ENCODE results near the gene OR2A5.

Gene OR2A5

GRCh38 chr7:144086730-144087129, 38.0 kb downstream of the OR2A5 start:
- no peaks in the 10 kb centered on the region for H3F3A ChIP-seq (ENCODE audit: insufficient read depth, low read length)
- H3K4me2 ChIP-seq (ENCODE audit: low read length) = no peak overlapping the region
- no peaks in the 10 kb centered on the region for H3K27me3 ChIP-seq (ENCODE audit: insufficient read depth, low read length)
- no peaks in the 10 kb centered on the region for H3K79me2 ChIP-seq (ENCODE audit: insufficient read depth, low read length)
- no peak overlapping the region for H3K4me3 ChIP-seq (ENCODE audit: low read depth, low read length, poor library complexity, severe bottlenecking)
- no peaks in the 10 kb centered on the region for H3K9me2 ChIP-seq (ENCODE audit: low read depth, low read length)
- no peak overlapping the region for H3K27ac ChIP-seq (ENCODE audit: low read depth, low read length, poor library complexity, severe bottlenecking)
- no peaks in the 10 kb centered on the region for H4K20me1 ChIP-seq (ENCODE audit: insufficient read depth, low read length)
- H3K4me1 ChIP-seq (ENCODE audit: insufficient read depth, low read length, severe bottlenecking) = no peaks in the 10 kb centered on the region
- H3K36me3 ChIP-seq (ENCODE audit: insufficient read depth, low read length) = no peaks in the 10 kb centered on the region
- TF ChIP-seq EZH2 (IDR thresholded peaks at IDR 0.05; ENCODE audit: borderline replicate concordance, low read length) (no peak), CTCF (IDR thresholded peaks at IDR 0.05; ENCODE audit: low read length) (no peak)
- H3K9ac ChIP-seq (ENCODE audit: low read length) = no peak overlapping the region
- no peak overlapping the region for H2AFZ ChIP-seq (ENCODE audit: low read length)
- peaks cover 4% of the 10 kb centered on the region; the same call in 1 of the 2 replicates for H3K9me3 ChIP-seq (ENCODE audit: low read length)

- H3K27ac ChIP-seq (ENCODE audit: low read depth, low read length, poor library complexity, severe bottlenecking) = no peak overlapping the region
- H3K79me2 ChIP-seq (ENCODE audit: insufficient read depth, low read length) = no peaks in the 10 kb centered on the region
- H3K4me2 ChIP-seq (ENCODE audit: low read length) = no peak overlapping the region
- no peaks in the 10 kb centered on the region for H3K9me2 ChIP-seq (ENCODE audit: low read depth, low read length)
- peaks cover 4% of the 10 kb centered on the region; the same call in 1 of the 2 replicates for H3K9me3 ChIP-seq (ENCODE audit: low read length)
- no peaks in the 10 kb centered on the region for H4K20me1 ChIP-seq (ENCODE audit: insufficient read depth, low read length)
- no peak overlapping the region for H3K4me3 ChIP-seq (ENCODE audit: low read depth, low read length, poor library complexity, severe bottlenecking)
- no peaks in the 10 kb centered on the region for H3K36me3 ChIP-seq (ENCODE audit: insufficient read depth, low read length)
- no peaks in the 10 kb centered on the region for H3K27me3 ChIP-seq (ENCODE audit: insufficient read depth, low read length)
- no peak overlapping the region for H2AFZ ChIP-seq (ENCODE audit: low read length)
- TF ChIP-seq EZH2 (IDR thresholded peaks at IDR 0.05; ENCODE audit: borderline replicate concordance, low read length) = no peak
- no peak for TF ChIP-seq CTCF (IDR thresholded peaks at IDR 0.05; ENCODE audit: low read length)
- H3K4me1 ChIP-seq (ENCODE audit: insufficient read depth, low read length, severe bottlenecking) = no peaks in the 10 kb centered on the region
- no peaks in the 10 kb centered on the region for H3F3A ChIP-seq (ENCODE audit: insufficient read depth, low read length)
- H3K9ac ChIP-seq (ENCODE audit: low read length) = no peak overlapping the region
These were observed 38.5 kb downstream of the OR2A5 start for GRCh38 chr7:144087230-144087629.

- Histone ChIP-seq H3K9me2 (ENCODE audit: low read depth, low read length) (no peaks in the 10 kb centered on the region), H3K9ac (ENCODE audit: low read length) (no peak overlapping the region), H3K27me3 (ENCODE audit: insufficient read depth, low read length) (no peaks in the 10 kb centered on the region), H4K20me1 (ENCODE audit: insufficient read depth, low read length) (no peaks in the 10 kb centered on the region), H3F3A (ENCODE audit: insufficient read depth, low read length) (no peaks in the 10 kb centered on the region), H2AFZ (ENCODE audit: low read length) (no peak overlapping the region), H3K4me2 (ENCODE audit: low read length) (no peak overlapping the region), H3K27ac (ENCODE audit: low read depth, low read length, poor library complexity, severe bottlenecking) (no peak overlapping the region), H3K4me3 (ENCODE audit: low read depth, low read length, poor library complexity, severe bottlenecking) (no peak overlapping the region), H3K36me3 (ENCODE audit: insufficient read depth, low read length) (no peaks in the 10 kb centered on the region), H3K4me1 (ENCODE audit: insufficient read depth, low read length, severe bottlenecking) (no peaks in the 10 kb centered on the region), H3K9me3 (ENCODE audit: low read length) (peaks cover 4% of the 10 kb centered on the region; the same call in 1 of the 2 replicates), H3K79me2 (ENCODE audit: insufficient read depth, low read length) (no peaks in the 10 kb centered on the region)
- TF ChIP-seq EZH2 (IDR thresholded peaks at IDR 0.05; ENCODE audit: borderline replicate concordance, low read length) = no peak
- TF ChIP-seq CTCF (IDR thresholded peaks at IDR 0.05; ENCODE audit: low read length) = no peak
These were observed 41.9 kb downstream of the OR2A5 start for GRCh38 chr7:144090667-144091066.

Data from OCI-LY1 (cell line).